GM12878 (cell line): ENCODE data around the gene MRPS5. TPM values are rescaled to one million over a fixed set of nuclear protein-coding genes. Genes with fewer than 3 reads are reported as not detected.

ENCODE experiments used
- ATAC-seq: fragments of 200-7000 bp; cut with Tn5 transposase; 3 replicates; pipeline ENCODE4 v1.9.1; 2020; ENCODE audit warnings: mild to moderate bottlenecking, moderate library complexity
- BruUV-seq: library from RNA; stranded (reverse); fragments of 400-500 nt; replicated peaks from 2 replicates; lab custom pipeline; 2021; lab: Mats Ljungman, UMichigan
- CTCF ChIA-PET: fragments of 300-600 bp; sonication (Branson Sonifier 250); formaldehyde crosslinking; extraction: SDS; loops from one replicate; lab custom pipeline; 2021; ENCODE audit warnings: inconsistent platforms; lab: Yijun Ruan, JAX
- POLR2A ChIA-PET: fragments of 350-600 bp; formaldehyde crosslinking; extraction: SDS; loops from one replicate; lab custom pipeline; 2021; ENCODE audit warnings: inconsistent platforms; lab: Charles Lee
- RAD21 ChIA-PET: fragments of 300-600 bp; sonication (Branson Sonifier 250); formaldehyde crosslinking; loops from one replicate; lab custom pipeline; 2023; ENCODE audit warnings: antibody characterized with exemption; ENCODE audit not compliant: unreplicated experiment; lab: Charles Lee
- SMC1A ChIA-PET: fragments of 300-600 bp; sonication (Branson Sonifier 250); formaldehyde crosslinking; loops from one replicate; lab custom pipeline; 2023; ENCODE audit not compliant: unreplicated experiment, uncharacterized antibody; lab: Charles Lee
- DNase-seq: peaks from one replicate; pipeline ENCODE4 v3.0.0-alpha.2; 2011; ENCODE audit warnings: low read depth, low spot score
- FAIRE-seq: peaks from 3 replicates; lab custom pipeline; 2011; peaks lifted over from hg19 to GRCh38; lab: Jason Lieb, UNC
- H2AFZ ChIP-seq: 2 replicates; pipeline ENCODE4 v1.6.0; 2011; ENCODE audit warnings: low read depth, low read length, control low read depth; ENCODE audit not compliant: control insufficient read depth
- H3K27ac ChIP-seq: 2 replicates; pipeline ENCODE4 v1.5.1; 2011; ENCODE audit warnings: control low read depth; ENCODE audit not compliant: control insufficient read depth, insufficient read depth
- H3K27me3 ChIP-seq, 2 experiments: replicated peaks in 1 of 2; 2 replicates each; pipeline versions ENCODE4 v1.6.0 to v1.6.1; 2011; ENCODE audit warnings: low read length in 1 of 2; ENCODE audit not compliant: control insufficient read depth in 2 of 2, insufficient read depth in 2 of 2
- H3K36me3 ChIP-seq, 2 experiments: 2 replicates each; pipeline ENCODE4 v1.5.1; 2011; ENCODE audit warnings: low read length in 1 of 2; ENCODE audit not compliant: control insufficient read depth in 2 of 2, insufficient read depth in 2 of 2
- H3K4me1 ChIP-seq: 2 replicates; pipeline ENCODE4 v1.6.1; 2011; ENCODE audit warnings: mild to moderate bottlenecking, low read length, moderate library complexity, mixed read lengths; ENCODE audit not compliant: control insufficient read depth, insufficient read depth
- H3K4me2 ChIP-seq: 2 replicates; pipeline ENCODE4 v1.6.0; 2011; ENCODE audit warnings: control low read depth; ENCODE audit not compliant: control insufficient read depth, insufficient read depth
- H3K4me3 ChIP-seq: fragments of 200-600 bp; sonication (generic); 2 replicates; pipeline ENCODE4 v1.5.1; 2016
- H3K79me2 ChIP-seq: 2 replicates; pipeline ENCODE4 v1.6.0; 2011; ENCODE audit warnings: low read length; ENCODE audit not compliant: control insufficient read depth, insufficient read depth
- H3K9ac ChIP-seq: 2 replicates; pipeline ENCODE4 v1.8.0; 2011; ENCODE audit warnings: low read length, control low read depth, mixed read lengths; ENCODE audit not compliant: control insufficient read depth, insufficient read depth
- H3K9me3 ChIP-seq: replicated peaks from 3 replicates; pipeline ENCODE4 v1.5.1; 2011; ENCODE audit warnings: mild to moderate bottlenecking, low read length; ENCODE audit not compliant: control insufficient read depth, insufficient read depth
- H4K20me1 ChIP-seq: 2 replicates; pipeline ENCODE4 v1.6.0; 2011; ENCODE audit not compliant: control insufficient read depth, insufficient read depth
- NFYB ChIP-seq: IDR thresholded peaks from 2 replicates; pipeline ENCODE4 v1.6.1; 2011; ENCODE audit warnings: low read depth, mild to moderate bottlenecking, low read length, improper control_type of control experiment, moderate library complexity; ENCODE audit not compliant: insufficient read depth
- NR2C1 ChIP-seq: fragments of 450-650 bp; IDR thresholded peaks from 2 replicates; pipeline ENCODE4 v1.6.1; 2017; ENCODE audit warnings: antibody characterized with exemption, mild to moderate bottlenecking, moderate library complexity
- SKIL ChIP-seq: fragments of 450-650 bp; IDR thresholded peaks from 2 replicates; pipeline ENCODE4 v1.6.1; 2017; ENCODE audit warnings: mild to moderate bottlenecking, low read depth, inconsistent platforms; ENCODE audit not compliant: poor library complexity, severe bottlenecking
- SPI1 ChIP-seq: IDR thresholded peaks from 2 replicates; pipeline ENCODE4 v1.6.1; 2011; ENCODE audit warnings: low read depth, mild to moderate bottlenecking, low read length, moderate library complexity, borderline replicate concordance; ENCODE audit not compliant: insufficient read depth
- TCF7 ChIP-seq: IDR thresholded peaks from 2 replicates; pipeline ENCODE4 v1.6.1; 2014; ENCODE audit warnings: antibody characterized with exemption, borderline replicate concordance
- YY1 ChIP-seq: IDR thresholded peaks from 2 replicates; pipeline ENCODE4 v1.6.1; 2011; ENCODE audit warnings: low read depth, mild to moderate bottlenecking, low read length
- ZBTB40 ChIP-seq: fragments of 450-650 bp; IDR thresholded peaks from 2 replicates; pipeline ENCODE4 v1.6.1; 2016; ENCODE audit warnings: mild to moderate bottlenecking, moderate library complexity, borderline replicate concordance
- ZNF24 ChIP-seq: fragments of 450-650 bp; IDR thresholded peaks from 2 replicates; pipeline ENCODE4 v1.6.1; 2017; ENCODE audit warnings: antibody characterized with exemption, mild to moderate bottlenecking
- ZNF687 ChIP-seq: fragments of 450-650 bp; IDR thresholded peaks from 2 replicates; pipeline ENCODE4 v1.6.1; 2017; ENCODE audit warnings: mild to moderate bottlenecking, moderate library complexity
- WGBS: methylation state at CpG from one replicate; pipeline ENCODE4 v1.1.6; 2016; ENCODE audit warnings: low lambda C conversion rate; ENCODE audit not compliant: insufficient replicate concordance, insufficient coverage; ENCODE audit errors: missing lambda C conversion rate; 5-methylcytosine and 5-hydroxymethylcytosine counted together
- in situ Hi-C: fragments of 300-500 bp; cut with MboI; formaldehyde crosslinking; loops from 9 replicates; pipeline ENCODE4 v1.14.3; 2018; ENCODE audit warnings: mixed read lengths
- intact Hi-C: fragments of 100-400 bp; cut with micrococcal nuclease; formaldehyde crosslinking; loops from one replicate; pipeline ENCODE4 v1.14.2; 2022; ENCODE audit not compliant: unreplicated experiment
- polyA plus RNA-seq, 11 experiments: library from polyadenylated mRNA; depleted of rRNA in 4 of 11; unstranded in 6 of 11; stranded (reverse) in 5 of 11; fragments of >200 nt; fragmentation: Nextera tagmentation in 4 of 11; fragmentation: Illumina TruSeq in 1 of 11; extraction: Ambion mirVana in 4 of 11; extraction: Trizol in 1 of 11; gene quantifications; 1 replicate in 1 of 11; 2 replicates in 10 of 11; pipeline versions ENCODE4 v1.2.1 to v1.2.3, GENCODE V29; 2011 to 2016; ENCODE audit warnings: inconsistent platforms in 2 of 11, missing spikeins in 2 of 11, low read depth in 1 of 11
- total RNA-seq, 4 experiments: library from RNA; depleted of rRNA in 3 of 4; stranded (reverse); fragments of >200 nt in 3 of 4; fragmentation: Illumina TruSeq in 1 of 4; extraction: Trizol in 1 of 4; gene quantifications; 2 replicates each; pipeline versions ENCODE4 v1.2.1 to v1.2.3, GENCODE V29; 2013 to 2021

The MRPS5 gene
- total and polyA plus RNA-seq, 10 of the 15 experiments (the other 5 are each of a cell fraction or from before 2014, with no cell fraction given) = 54.8 to 93.0 (median 76.3) TPM

- no peak for TF ChIP-seq ZNF687
- no peak for TF ChIP-seq SPI1
- TF ChIP-seq TCF7 = no peak
- TF ChIP-seq YY1 = no peak
- TF ChIP-seq NR2C1 = no peak
- TF ChIP-seq, all 136 proteins: peak for 0
Measured at GRCh38 chr2:95079199-95079683, 42.4 kb downstream of the MRPS5 start (continued).

DNA sequence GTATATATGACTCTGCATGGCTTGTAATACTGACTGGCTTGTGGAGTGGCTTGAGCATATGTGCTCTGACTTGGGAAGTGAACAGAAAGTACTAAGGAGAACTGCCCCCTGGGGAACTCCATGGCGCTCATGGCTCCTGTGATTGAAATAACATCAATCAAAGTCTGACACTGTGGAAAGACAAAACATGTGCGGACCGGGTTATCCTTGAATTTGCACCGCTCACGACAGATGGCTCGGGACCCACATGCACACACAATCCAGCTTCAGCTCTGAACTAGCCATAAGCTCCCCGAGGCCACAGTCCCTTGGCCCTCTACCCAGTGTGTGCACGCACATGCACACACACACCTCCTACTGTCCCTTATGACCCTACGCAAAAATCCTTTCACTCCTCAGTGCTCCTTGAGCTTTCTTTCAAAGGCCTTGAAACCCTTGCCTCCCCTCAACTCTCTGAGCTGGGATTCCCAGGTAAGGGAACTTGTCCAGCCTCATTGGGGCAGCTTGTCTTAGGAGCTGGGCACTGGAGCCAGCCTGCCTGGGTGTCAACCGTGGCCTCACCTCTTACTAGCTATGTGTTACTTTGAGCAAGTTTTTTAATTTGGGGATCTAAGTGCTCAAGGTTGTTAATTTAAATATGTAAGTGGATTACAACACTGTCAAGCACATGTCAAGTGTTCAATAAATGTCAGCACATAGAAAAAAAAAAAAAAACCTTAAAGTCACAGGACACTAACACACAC lies 43.6 kb downstream of the MRPS5 start:
- no peak overlapping the region for H3K4me2 ChIP-seq
- ATAC-seq (no peak), FAIRE-seq (no peak), DNase-seq (no peak)
- ChIA-PET CTCF (interaction anchor here (0.7 to 12.6 kb wide), 15 partner anchors 12 to 205 kb away, joined by 3 to 339 read pairs (median 8); partner anchors contain the start of genes MAL and MRPS5), RAD21 (interaction anchor here (1.1 to 5.9 kb wide), 14 partner anchors 9 to 92 kb away, joined by 3 to 120 read pairs (median 9); partner anchors contain the start of genes MAL and MRPS5), SMC1A (interaction anchor here (0.8 to 3.6 kb wide), 10 partner anchors 10 to 91 kb away, joined by 3 to 66 read pairs (median 7); partner anchors contain the start of gene MAL), POLR2A (interaction anchor here (0.9 to 2.1 kb wide), 5 partner anchors 14 to 55 kb away, joined by 3 to 7 read pairs (median 4); no protein-coding TSS in a partner anchor)
- H4K20me1 ChIP-seq = no peaks in the 10 kb centered on the region
- in situ Hi-C loops (loop anchor here (5.0 kb wide), 1 partner anchor 56 kb away; no protein-coding TSS in a partner anchor), intact Hi-C loops (loop anchor here (2.0 to 5.0 kb wide), 2 partner anchors 36 to 37 kb away; no protein-coding TSS in a partner anchor)
- no peaks in the 10 kb centered on the region for H3K79me2 ChIP-seq
- H3K4me1 ChIP-seq = peaks cover 14% of the 10 kb centered on the region
- no peak overlapping the region for H3K9ac ChIP-seq
- H2AFZ ChIP-seq = no peak overlapping the region
- 81% methylated on average over 10 of the region's 10 CpGs for WGBS
- H3K27ac ChIP-seq = no peak overlapping the region
- H3K36me3 ChIP-seq = no peaks in the 10 kb centered on the region
- no peaks in the 10 kb centered on the region for H3K9me3 ChIP-seq
- BruUV-seq = no TSS peak
- H3K27me3 ChIP-seq = no peaks in the 10 kb centered on the region; a peak in 2 of 4 replicates
- no peak overlapping the region for H3K4me3 ChIP-seq
- TF ChIP-seq ZBTB40 (peak; percentile 45), NFYB (no peak), SKIL (no peak), ZNF24 (no peak), YY1 (no peak)
